HepG2 (cell line): ENCODE results near the gene PGGT1B. TPM values are rescaled to one million over a fixed set of nuclear protein-coding genes. Genes with fewer than 3 reads are reported as not detected.

Experiments used
- CC2D1A ChIP-seq: sonication (generic); formaldehyde crosslinking; IDR thresholded peaks from 2 replicates; pipeline ENCODE4 v1.8.1; 2023; ENCODE audit warnings: mild to moderate bottlenecking, missing genetic modification reagents
- DNMT1 ChIP-seq: sonication (generic); formaldehyde crosslinking; IDR thresholded peaks from 2 replicates; pipeline ENCODE4 v1.5.1; 2020; ENCODE audit warnings: mild to moderate bottlenecking, missing genetic modification reagents
- EHMT2 ChIP-seq: fragments of 200-600 bp; sonication (generic); IDR thresholded peaks from 2 replicates; pipeline ENCODE4 v1.7.0; 2017; ENCODE audit warnings: antibody characterized with exemption, low read depth, low read length, borderline replicate concordance
- ELF1 ChIP-seq: sonication (generic); formaldehyde crosslinking; IDR thresholded peaks from 2 replicates; pipeline ENCODE4 v1.4.0; 2020; ENCODE audit warnings: missing genetic modification reagents
- FOXJ3 ChIP-seq: sonication (generic); formaldehyde crosslinking; IDR thresholded peaks from 2 replicates; pipeline ENCODE4 v1.4.0; 2020; ENCODE audit warnings: missing genetic modification reagents, mild to moderate bottlenecking, borderline replicate concordance
- FOXK1 ChIP-seq: sonication (generic); formaldehyde crosslinking; IDR thresholded peaks from 2 replicates; pipeline ENCODE4 v1.4.0; 2020; ENCODE audit warnings: low read depth, missing genetic modification reagents, borderline replicate concordance
- HMG20A ChIP-seq: IDR thresholded peaks from 2 replicates; pipeline ENCODE4 v1.6.1; 2016; ENCODE audit warnings: borderline replicate concordance
- MBD4 ChIP-seq: IDR thresholded peaks from 2 replicates; pipeline ENCODE4 v1.6.1; 2012; ENCODE audit warnings: low read length, inconsistent platforms, borderline replicate concordance
- MED1 ChIP-seq: sonication (generic); formaldehyde crosslinking; IDR thresholded peaks from 2 replicates; pipeline ENCODE4 v1.4.0; 2020; ENCODE audit warnings: missing genetic modification reagents
- RXRB ChIP-seq: IDR thresholded peaks from 2 replicates; pipeline ENCODE4 v1.6.1; 2016; ENCODE audit warnings: borderline replicate concordance, missing genetic modification reagents, missing compliant biosample characterization
- SOX13 ChIP-seq, 3 experiments: fragments of 450-650 bp in 1 of 3; sonication (generic) in 1 of 3; formaldehyde crosslinking in 1 of 3; IDR thresholded peaks in 2 of 3; conservative IDR thresholded peaks in 1 of 3; 2 replicates each; pipeline versions ENCODE4 v1.5.0 to v1.6.1; 2016 to 2020; ENCODE audit warnings: antibody characterized with exemption in 1 of 3, mild to moderate bottlenecking in 1 of 3, missing compliant biosample characterization in 1 of 3, missing genetic modification reagents in 1 of 3, moderate library complexity in 1 of 3
- TOE1 ChIP-seq: sonication (generic); formaldehyde crosslinking; IDR thresholded peaks from 2 replicates; pipeline ENCODE4 v1.4.0; 2020; ENCODE audit warnings: mild to moderate bottlenecking, missing genetic modification reagents
- ZC3H13 ChIP-seq: sonication (generic); formaldehyde crosslinking; IDR thresholded peaks from 2 replicates; pipeline ENCODE4 v1.8.1; 2023; ENCODE audit warnings: mild to moderate bottlenecking, missing genetic modification reagents, moderate library complexity
- ZNF264 ChIP-seq: sonication (generic); formaldehyde crosslinking; IDR thresholded peaks from 2 replicates; pipeline ENCODE4 v1.4.0; 2020; ENCODE audit warnings: missing genetic modification reagents
- ZNF33A ChIP-seq: sonication (generic); formaldehyde crosslinking; IDR thresholded peaks from 2 replicates; pipeline ENCODE4 v1.5.1; 2020; ENCODE audit warnings: missing genetic modification reagents, mild to moderate bottlenecking, moderate library complexity, borderline replicate concordance
- ZNF34 ChIP-seq: sonication (generic); formaldehyde crosslinking; IDR thresholded peaks from 2 replicates; pipeline ENCODE4 v1.4.0; 2020; ENCODE audit warnings: mild to moderate bottlenecking, missing genetic modification reagents, borderline replicate concordance
- ZNF709 ChIP-seq: sonication (generic); formaldehyde crosslinking; IDR thresholded peaks from 2 replicates; pipeline ENCODE4 v1.5.0; 2020; ENCODE audit warnings: mild to moderate bottlenecking, missing genetic modification reagents
- ZSCAN29 ChIP-seq: sonication (generic); formaldehyde crosslinking; conservative IDR thresholded peaks from 2 replicates; pipeline ENCODE4 v1.4.0; 2020; ENCODE audit warnings: mild to moderate bottlenecking, missing genetic modification reagents
- polyA plus RNA-seq, 8 experiments: library from polyadenylated mRNA; depleted of rRNA in 3 of 8; stranded (reverse) in 7 of 8; unstranded in 1 of 8; fragments of >200 nt; fragmentation: Illumina TruSeq in 4 of 8; extraction: Trizol in 4 of 8; gene quantifications; 2 replicates each; pipeline versions ENCODE4 v1.2.1 to v1.2.3, GENCODE V29; 2011 to 2016; ENCODE audit warnings: low read depth in 4 of 8, missing spikeins in 1 of 8, mixed read lengths in 1 of 8; ENCODE audit not compliant: insufficient read depth in 1 of 8
- total RNA-seq, 5 experiments: library from RNA; depleted of rRNA; stranded (reverse); fragments of >200 nt; fragmentation: Illumina TruSeq; extraction: Trizol; gene quantifications; 2 replicates each; pipeline ENCODE4 v1.2.3, GENCODE V29; 2016; ENCODE audit warnings: low read depth in 1 of 5
- TF ChIP-seq, protein P1 (sequence below): IDR thresholded peaks from 2 replicates; pipeline ENCODE4 v1.6.1; 2016; ENCODE audit warnings: low read depth
- TF ChIP-seq, protein P2 (sequence below): sonication (generic); formaldehyde crosslinking; IDR thresholded peaks from 2 replicates; pipeline ENCODE4 v1.4.0; 2020; ENCODE audit warnings: missing genetic modification reagents
- TF ChIP-seq, protein P3 (sequence below): sonication (generic); formaldehyde crosslinking; conservative IDR thresholded peaks from 2 replicates; pipeline ENCODE4 v1.4.0; 2020; ENCODE audit warnings: missing genetic modification reagents
- TF ChIP-seq, protein P4 (sequence below): sonication (generic); formaldehyde crosslinking; IDR thresholded peaks from 2 replicates; pipeline ENCODE4 v1.4.0; 2020; ENCODE audit warnings: mild to moderate bottlenecking, missing genetic modification reagents

PGGT1B gene
- total and polyA plus RNA-seq, 2 of the 13 experiments (the other 11 are each of a cell fraction or from before 2014, with no cell fraction given): 2.4 to 42.7 TPM

DNA sequence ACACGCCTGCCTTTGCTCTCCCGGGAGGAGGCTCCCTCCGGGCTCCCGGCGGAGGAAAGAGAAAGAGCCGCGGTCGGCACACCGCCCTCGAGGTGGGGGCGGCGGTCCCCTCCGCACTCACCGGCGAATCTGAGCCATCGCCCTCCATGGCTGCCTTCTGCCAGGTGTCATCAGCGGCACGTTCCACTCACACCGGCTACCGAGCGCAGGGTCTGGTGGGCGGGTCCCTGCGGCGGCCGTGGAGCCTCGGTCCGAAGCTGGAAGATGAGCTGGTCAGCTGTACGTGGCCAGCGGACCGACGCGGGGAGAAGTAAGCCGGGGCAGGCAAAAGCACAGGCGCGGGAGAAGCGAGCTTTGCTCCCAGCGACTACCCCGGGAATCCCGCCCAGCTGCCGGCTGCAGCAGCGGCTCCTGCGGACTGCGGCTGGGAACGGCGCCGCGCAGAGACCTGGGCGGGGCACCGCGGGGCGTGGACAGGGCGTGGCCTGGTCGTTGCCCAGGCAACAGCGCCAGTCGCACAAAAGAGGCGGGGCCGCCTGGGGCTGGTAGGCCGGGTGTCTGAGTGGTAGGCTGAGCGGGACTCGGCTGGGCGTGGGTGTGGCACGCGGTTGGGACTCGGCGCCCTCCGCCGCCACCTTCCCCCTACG is 93.1 kb downstream of the PGGT1B start, which contains the start of gene TRIM36 (continued):
- no peak for TF ChIP-seq SOX13 (IDR thresholded peaks at IDR 0.05)
- TF ChIP-seq SOX13 (CRISPR knock-in tag; conservative IDR thresholded peaks at IDR 0.05 in 1 of 2, IDR thresholded peaks at IDR 0.05 in 1 of 2): peak in 1 of 2 experiments; percentile 43; a peak in 1 of 4 replicates
- TF ChIP-seq, protein P1, sequence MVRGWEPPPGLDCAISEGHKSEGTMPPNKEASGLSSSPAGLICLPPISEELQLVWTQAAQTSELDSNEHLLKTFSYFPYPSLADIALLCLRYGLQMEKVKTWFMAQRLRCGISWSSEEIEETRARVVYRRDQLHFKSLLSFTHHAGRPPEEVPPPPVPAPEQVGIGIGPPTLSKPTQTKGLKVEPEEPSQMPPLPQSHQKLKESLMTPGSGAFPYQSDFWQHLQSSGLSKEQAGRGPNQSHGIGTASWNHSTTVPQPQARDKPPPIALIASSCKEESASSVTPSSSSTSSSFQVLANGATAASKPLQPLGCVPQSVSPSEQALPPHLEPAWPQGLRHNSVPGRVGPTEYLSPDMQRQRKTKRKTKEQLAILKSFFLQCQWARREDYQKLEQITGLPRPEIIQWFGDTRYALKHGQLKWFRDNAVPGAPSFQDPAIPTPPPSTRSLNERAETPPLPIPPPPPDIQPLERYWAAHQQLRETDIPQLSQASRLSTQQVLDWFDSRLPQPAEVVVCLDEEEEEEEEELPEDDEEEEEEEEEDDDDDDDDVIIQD: no peak
- no peak for TF ChIP-seq EHMT2
- TF ChIP-seq CC2D1A (CRISPR knock-in tag): no peak
- TF ChIP-seq HMG20A (CRISPR knock-in tag): no peak
- TF ChIP-seq ZNF264 (CRISPR knock-in tag): no peak
- TF ChIP-seq MBD4: no peak
- TF ChIP-seq ZSCAN29 (CRISPR knock-in tag): 0 out of 2 replicates have a peak, but pooled peaks have one; percentile 54
- TF ChIP-seq MED1 (CRISPR knock-in tag): peak; percentile 41; the same call in 1 of the 2 replicates
- TF ChIP-seq, protein P2, sequence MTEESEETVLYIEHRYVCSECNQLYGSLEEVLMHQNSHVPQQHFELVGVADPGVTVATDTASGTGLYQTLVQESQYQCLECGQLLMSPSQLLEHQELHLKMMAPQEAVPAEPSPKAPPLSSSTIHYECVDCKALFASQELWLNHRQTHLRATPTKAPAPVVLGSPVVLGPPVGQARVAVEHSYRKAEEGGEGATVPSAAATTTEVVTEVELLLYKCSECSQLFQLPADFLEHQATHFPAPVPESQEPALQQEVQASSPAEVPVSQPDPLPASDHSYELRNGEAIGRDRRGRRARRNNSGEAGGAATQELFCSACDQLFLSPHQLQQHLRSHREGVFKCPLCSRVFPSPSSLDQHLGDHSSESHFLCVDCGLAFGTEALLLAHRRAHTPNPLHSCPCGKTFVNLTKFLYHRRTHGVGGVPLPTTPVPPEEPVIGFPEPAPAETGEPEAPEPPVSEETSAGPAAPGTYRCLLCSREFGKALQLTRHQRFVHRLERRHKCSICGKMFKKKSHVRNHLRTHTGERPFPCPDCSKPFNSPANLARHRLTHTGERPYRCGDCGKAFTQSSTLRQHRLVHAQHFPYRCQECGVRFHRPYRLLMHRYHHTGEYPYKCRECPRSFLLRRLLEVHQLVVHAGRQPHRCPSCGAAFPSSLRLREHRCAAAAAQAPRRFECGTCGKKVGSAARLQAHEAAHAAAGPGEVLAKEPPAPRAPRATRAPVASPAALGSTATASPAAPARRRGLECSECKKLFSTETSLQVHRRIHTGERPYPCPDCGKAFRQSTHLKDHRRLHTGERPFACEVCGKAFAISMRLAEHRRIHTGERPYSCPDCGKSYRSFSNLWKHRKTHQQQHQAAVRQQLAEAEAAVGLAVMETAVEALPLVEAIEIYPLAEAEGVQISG (CRISPR knock-in tag): no peak
- TF ChIP-seq, protein P3, sequence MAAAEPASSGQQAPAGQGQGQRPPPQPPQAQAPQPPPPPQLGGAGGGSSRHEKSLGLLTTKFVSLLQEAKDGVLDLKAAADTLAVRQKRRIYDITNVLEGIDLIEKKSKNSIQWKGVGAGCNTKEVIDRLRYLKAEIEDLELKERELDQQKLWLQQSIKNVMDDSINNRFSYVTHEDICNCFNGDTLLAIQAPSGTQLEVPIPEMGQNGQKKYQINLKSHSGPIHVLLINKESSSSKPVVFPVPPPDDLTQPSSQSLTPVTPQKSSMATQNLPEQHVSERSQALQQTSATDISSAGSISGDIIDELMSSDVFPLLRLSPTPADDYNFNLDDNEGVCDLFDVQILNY (CRISPR knock-in tag): 0 out of 2 replicates have a peak, but pooled peaks have one; percentile 21
- no peak for TF ChIP-seq ZNF33A (CRISPR knock-in tag)
- no peak for TF ChIP-seq FOXK1 (CRISPR knock-in tag)
- peak; percentile 59; the same call in 1 of the 2 replicates for TF ChIP-seq ZNF34
- no peak for TF ChIP-seq ELF1 (CRISPR knock-in tag)
- TF ChIP-seq ZC3H13 (CRISPR knock-in tag): peak; percentile 11; the same call in 1 of the 2 replicates
- TF ChIP-seq, protein P4, sequence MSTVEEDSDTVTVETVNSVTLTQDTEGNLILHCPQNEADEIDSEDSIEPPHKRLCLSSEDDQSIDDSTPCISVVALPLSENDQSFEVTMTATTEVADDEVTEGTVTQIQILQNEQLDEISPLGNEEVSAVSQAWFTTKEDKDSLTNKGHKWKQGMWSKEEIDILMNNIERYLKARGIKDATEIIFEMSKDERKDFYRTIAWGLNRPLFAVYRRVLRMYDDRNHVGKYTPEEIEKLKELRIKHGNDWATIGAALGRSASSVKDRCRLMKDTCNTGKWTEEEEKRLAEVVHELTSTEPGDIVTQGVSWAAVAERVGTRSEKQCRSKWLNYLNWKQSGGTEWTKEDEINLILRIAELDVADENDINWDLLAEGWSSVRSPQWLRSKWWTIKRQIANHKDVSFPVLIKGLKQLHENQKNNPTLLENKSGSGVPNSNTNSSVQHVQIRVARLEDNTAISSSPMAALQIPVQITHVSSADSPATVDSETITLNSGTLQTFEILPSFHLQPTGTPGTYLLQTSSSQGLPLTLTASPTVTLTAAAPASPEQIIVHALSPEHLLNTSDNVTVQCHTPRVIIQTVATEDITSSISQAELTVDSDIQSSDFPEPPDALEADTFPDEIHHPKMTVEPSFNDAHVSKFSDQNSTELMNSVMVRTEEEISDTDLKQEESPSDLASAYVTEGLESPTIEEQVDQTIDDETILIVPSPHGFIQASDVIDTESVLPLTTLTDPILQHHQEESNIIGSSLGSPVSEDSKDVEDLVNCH (CRISPR knock-in tag): no peak
- TF ChIP-seq ZNF709 (CRISPR knock-in tag): peak; percentile 56; the same call in 1 of the 2 replicates
- TF ChIP-seq DNMT1: 0 out of 2 replicates have a peak, but pooled peaks have one; percentile 16
- TF ChIP-seq TOE1: no peak
- no peak for TF ChIP-seq FOXJ3 (CRISPR knock-in tag)
- TF ChIP-seq RXRB (CRISPR knock-in tag): no peak
